Fibroblast of pulmonary artery (primary cell): ENCODE measurements around the gene ULK1.

Experiments used
- DNase-seq: peaks from one replicate; pipeline ENCODE4 v3.0.0-alpha.2; 2010; ENCODE audit warnings: low read depth
- H3K4me3 ChIP-seq: replicated peaks from 2 replicates; pipeline ENCODE4 v1.5.1; 2011; ENCODE audit warnings: low read depth, mild to moderate bottlenecking, control low read depth, low read length, moderate library complexity
- CTCF ChIP-seq: IDR thresholded peaks from 2 replicates; pipeline ENCODE4 v1.5.1; 2011; ENCODE audit warnings: mild to moderate bottlenecking, control low read depth, low read length, inconsistent platforms; ENCODE audit errors: missing control alignments

The ULK1 gene

DNA sequence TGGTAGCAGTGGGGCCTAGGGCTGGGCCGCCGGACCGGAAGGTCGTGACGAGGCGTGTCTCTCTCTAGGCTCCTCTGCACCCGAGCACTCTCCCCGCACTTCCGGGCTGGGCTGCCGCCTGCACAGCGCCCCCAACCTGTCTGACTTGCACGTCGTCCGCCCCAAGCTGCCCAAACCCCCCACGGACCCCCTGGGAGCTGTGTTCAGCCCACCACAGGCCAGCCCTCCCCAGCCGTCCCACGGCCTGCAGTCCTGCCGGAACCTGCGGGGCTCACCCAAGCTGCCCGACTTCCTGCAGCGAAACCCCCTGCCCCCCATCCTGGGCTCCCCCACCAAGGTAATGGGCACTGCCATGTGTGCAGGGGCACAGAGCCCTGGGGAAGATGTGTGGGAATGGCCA is 21.4 kb downstream of the ULK1 start:
- TF ChIP-seq CTCF = no peak
- no peak for DNase-seq
- H3K4me3 ChIP-seq = no peak overlapping the region

DNA sequence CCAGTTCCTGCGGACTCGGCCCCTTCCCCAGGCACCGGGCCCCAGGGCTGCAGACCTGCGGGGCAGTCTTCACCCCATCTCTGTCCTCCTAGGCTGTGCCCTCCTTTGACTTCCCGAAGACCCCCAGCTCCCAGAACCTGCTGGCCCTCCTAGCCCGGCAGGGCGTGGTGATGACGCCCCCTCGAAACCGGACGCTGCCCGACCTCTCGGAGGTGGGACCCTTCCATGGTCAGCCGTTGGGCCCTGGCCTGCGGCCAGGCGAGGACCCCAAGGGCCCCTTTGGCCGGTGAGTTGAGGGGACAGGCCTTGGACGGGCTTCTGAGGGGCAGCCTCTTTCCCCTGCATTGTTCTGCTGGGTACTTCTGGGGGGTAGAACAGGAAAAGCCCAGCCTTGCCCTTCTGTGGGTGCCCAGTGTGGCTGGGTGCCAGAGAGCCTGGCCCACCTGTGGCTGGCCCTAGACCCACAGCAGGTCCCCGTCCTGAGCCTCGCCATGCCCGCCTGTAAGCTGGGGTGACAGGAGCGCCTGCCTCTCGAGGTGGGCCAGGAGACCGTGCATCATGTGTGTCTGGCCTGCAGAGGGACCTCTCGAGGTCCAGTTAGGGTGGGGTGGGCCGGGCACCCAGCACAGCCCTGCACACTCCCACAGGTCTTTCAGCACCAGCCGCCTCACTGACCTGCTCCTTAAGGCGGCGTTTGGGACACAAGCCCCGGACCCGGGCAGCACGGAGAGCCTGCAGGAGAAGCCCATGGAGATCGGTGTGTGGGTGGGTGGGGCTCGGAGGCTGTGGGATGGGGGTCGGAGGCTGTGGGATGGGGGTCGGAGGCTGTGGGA is 22.1 kb downstream of the ULK1 start:
- DNase-seq = no peak

GRCh38 chr12:131917139-131917710 is 22.8 kb downstream of the ULK1 start:
- no peak for TF ChIP-seq CTCF
- DNase-seq = no peak
- no peak overlapping the region for H3K4me3 ChIP-seq

More for the DNA sequence above, 22.1 kb downstream of the ULK1 start:
- no peak overlapping the region for H3K4me3 ChIP-seq
- no peak for TF ChIP-seq CTCF

DNA sequence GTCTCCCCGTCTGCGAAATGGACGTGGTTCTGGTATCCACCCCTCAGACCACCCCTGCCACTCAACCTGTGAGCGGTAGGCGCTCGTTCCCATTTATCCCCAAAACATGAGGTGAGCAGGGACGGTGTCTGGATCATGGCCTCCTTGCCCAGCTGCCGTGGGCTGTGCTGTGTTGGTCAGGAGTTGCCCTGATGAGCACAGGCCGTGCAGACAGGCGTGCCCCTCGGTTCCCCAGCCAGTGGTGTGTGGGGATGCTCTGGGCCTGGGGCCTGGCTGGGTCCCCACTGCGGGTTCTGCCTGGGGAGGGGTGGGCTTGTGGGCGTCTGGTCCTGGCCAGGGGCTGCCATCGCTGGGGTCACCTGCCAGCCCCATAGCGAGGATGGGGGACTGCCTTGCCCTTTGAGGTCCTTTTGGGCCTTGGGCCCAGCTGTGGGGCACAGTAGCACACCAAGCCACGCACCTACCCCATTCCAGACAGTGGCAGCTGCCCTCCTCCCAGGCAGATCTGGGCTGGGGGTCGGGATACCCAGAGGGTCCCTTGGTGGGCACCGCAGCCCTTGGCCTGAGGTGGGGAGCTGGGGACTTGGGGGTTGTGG is 23.4 kb downstream of the ULK1 start:
- DNase-seq = no peak
- TF ChIP-seq CTCF = no peak
- H3K4me3 ChIP-seq = no peak overlapping the region

DNA sequence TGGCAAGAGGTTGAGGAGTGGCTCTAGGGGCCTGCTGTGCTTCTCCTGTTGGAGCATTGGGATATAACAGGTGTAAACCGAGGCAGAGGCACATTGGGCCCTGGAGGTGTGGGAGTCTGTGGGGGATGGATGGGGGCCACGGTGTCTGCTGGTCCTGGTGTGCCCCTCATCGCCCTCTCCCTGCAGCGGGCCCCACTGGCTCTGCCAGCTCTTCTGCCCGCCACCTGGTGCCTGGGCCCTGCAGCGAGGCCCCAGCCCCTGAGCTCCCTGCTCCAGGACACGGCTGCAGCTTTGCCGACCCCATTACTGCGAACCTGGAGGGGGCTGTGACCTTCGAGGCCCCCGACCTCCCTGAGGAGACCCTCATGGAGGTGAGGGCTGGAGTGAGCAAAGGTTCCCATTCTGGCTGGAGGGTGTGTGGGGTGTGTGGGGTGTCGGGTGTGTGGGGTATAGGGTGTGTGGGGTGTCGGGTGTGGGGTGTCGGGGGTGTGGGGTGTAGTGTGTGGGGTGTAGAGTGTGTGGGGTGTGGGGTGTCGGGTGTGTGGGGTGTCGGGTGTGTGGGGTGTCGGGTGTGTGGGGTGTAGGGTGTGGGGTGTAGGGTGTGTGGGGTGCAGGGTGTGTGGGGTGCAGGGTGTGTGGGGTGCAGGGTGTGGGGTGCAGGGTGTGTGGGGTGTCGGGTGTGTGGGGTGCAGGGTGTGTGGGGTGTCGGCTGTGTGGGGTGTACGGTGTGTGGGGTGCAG is 24.1 kb downstream of the ULK1 start:
- H3K4me3 ChIP-seq = no peak overlapping the region
- DNase-seq = no peak
- TF ChIP-seq CTCF = no peak

DNA sequence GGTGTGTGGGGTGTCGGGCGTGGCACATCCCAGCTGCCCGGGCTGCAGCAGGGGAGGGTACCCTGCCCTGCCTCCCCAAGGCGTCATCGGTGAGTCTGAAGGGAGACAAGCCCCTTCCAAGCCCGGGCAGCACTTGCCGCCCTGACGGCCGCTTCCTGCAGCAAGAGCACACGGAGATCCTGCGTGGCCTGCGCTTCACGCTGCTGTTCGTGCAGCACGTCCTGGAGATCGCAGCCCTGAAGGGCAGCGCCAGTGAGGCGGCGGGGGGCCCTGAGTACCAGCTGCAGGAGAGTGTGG is 24.6 kb downstream of the ULK1 start:
- no peak overlapping the region for H3K4me3 ChIP-seq
- DNase-seq = no peak
- TF ChIP-seq CTCF = no peak
